ENCODE results near the gene HDAC8. TPM values are rescaled to one million over a fixed set of nuclear protein-coding genes. Genes with fewer than 3 reads are reported as not detected.

The HDAC8 gene
- total RNA-seq, 2 donors from 2014 or later, result 32.5 to 63.8 TPM

DNA sequence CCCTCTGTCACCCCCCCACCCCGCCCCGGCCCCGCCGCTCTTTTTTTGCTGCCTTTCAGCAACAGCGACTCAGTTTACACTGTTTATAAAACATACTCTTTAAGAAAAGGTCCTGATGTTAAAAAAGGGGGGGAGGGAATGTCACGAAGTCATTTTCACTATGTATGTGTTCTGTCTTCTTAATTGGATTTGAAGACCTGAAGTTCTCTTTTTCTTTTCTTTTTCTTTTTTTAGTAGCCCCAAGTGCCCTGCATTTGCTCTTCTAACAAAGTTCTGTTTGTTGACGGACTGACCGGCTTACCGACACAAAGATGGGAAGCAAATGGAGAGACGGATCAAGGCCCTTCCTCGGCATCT lies 264.5 kb downstream of the HDAC8 start:
- H3K27ac ChIP-seq, result no peak overlapping the region
- ATAC-seq (ENCODE audit: insufficient number of reproducible peaks, low FRiP score, low read depth), result no peak
- no peak for DNase-seq (ENCODE audit: low spot score)
- H3K4me3 ChIP-seq, result peak overlapping the region; percentile 74
- TF ChIP-seq, protein P1, sequence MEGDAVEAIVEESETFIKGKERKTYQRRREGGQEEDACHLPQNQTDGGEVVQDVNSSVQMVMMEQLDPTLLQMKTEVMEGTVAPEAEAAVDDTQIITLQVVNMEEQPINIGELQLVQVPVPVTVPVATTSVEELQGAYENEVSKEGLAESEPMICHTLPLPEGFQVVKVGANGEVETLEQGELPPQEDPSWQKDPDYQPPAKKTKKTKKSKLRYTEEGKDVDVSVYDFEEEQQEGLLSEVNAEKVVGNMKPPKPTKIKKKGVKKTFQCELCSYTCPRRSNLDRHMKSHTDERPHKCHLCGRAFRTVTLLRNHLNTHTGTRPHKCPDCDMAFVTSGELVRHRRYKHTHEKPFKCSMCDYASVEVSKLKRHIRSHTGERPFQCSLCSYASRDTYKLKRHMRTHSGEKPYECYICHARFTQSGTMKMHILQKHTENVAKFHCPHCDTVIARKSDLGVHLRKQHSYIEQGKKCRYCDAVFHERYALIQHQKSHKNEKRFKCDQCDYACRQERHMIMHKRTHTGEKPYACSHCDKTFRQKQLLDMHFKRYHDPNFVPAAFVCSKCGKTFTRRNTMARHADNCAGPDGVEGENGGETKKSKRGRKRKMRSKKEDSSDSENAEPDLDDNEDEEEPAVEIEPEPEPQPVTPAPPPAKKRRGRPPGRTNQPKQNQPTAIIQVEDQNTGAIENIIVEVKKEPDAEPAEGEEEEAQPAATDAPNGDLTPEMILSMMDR (IDR thresholded peaks at IDR 0.05), result no peak
- H3K36me3 ChIP-seq, result no peaks in the 10 kb centered on the region
- H3K9me3 ChIP-seq, result no peaks in the 10 kb centered on the region
- H3K27me3 ChIP-seq (replicated peaks; ENCODE audit: insufficient read depth), result no peaks in the 10 kb centered on the region
- H3K4me1 ChIP-seq (ENCODE audit: control insufficient read depth in 1 of 2, low read depth in 2 of 2), result peaks cover 5 to 35% of the 10 kb centered on the region in 2 donors

- ATAC-seq (ENCODE audit: insufficient number of reproducible peaks, low FRiP score, low read depth), result no peak
- Histone ChIP-seq H3K27ac (no peak overlapping the region), H3K4me3 (peak overlapping the region; percentile 74), H3K36me3 (no peaks in the 10 kb centered on the region), H3K9me3 (no peaks in the 10 kb centered on the region), H3K27me3 (replicated peaks; ENCODE audit: insufficient read depth) (no peaks in the 10 kb centered on the region), H3K4me1 (ENCODE audit: control insufficient read depth in 1 of 2, low read depth in 2 of 2) (peaks cover 5 to 35% of the 10 kb centered on the region in 2 donors)
- TF ChIP-seq, protein P1 (IDR thresholded peaks at IDR 0.05), result no peak
- DNase-seq (ENCODE audit: low spot score), result no peak
Measured at GRCh38 chrX:72307646-72308051, 265.0 kb downstream of the HDAC8 start.

DNA sequence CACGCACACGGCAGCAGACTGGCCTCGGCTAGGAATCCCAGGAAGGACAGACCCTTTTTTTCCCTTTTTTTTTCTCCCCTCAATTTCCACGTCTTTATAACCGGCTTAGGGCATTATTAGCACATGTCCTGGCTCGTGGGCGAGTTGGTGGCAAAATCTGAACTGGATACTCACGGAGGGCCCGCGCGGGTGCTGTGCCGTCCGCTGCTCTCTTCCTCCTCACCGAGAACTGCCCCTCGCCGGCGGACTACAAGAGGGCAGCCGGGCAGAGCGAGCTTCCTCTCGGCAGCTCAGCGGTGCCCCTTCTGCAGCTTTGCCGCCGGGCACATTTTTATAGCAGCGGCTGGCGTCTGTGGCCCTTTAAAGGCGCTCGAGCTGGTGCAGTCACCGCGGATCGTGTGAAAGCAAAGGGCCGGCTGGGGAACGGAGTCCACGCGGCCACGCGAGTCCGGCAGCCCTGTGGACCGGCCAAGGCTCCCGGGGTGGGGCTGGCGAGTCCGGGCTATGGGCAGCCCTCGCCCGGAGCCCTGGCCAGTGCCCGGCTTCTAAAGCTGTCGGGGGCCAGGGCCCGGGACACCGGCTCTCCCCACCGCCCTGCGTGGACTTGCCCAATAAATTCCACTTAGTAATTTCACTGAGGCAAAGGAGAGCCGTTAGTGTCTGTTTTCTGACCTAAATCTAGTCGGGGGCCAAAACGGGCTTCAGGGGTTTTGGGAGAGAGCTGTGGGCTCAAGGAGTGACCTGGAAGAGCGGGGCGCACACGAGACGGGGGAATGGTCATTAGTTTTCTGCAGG lies 265.6 kb downstream of the HDAC8 start:
- peaks cover 5 to 35% of the 10 kb centered on the region in 2 donors for H3K4me1 ChIP-seq (ENCODE audit: control insufficient read depth in 1 of 2, low read depth in 2 of 2)
- ATAC-seq (ENCODE audit: insufficient number of reproducible peaks, low FRiP score, low read depth), result no peak
- peak overlapping the region; percentile 74 for H3K4me3 ChIP-seq
- TF ChIP-seq, protein P1 (IDR thresholded peaks at IDR 0.05), result no peak
- no peaks in the 10 kb centered on the region for H3K27me3 ChIP-seq (replicated peaks; ENCODE audit: insufficient read depth)
- DNase-seq (ENCODE audit: low spot score), result peak; percentile 4
- no peak overlapping the region for H3K27ac ChIP-seq
- H3K9me3 ChIP-seq, result no peaks in the 10 kb centered on the region
- no peaks in the 10 kb centered on the region for H3K36me3 ChIP-seq

DNA sequence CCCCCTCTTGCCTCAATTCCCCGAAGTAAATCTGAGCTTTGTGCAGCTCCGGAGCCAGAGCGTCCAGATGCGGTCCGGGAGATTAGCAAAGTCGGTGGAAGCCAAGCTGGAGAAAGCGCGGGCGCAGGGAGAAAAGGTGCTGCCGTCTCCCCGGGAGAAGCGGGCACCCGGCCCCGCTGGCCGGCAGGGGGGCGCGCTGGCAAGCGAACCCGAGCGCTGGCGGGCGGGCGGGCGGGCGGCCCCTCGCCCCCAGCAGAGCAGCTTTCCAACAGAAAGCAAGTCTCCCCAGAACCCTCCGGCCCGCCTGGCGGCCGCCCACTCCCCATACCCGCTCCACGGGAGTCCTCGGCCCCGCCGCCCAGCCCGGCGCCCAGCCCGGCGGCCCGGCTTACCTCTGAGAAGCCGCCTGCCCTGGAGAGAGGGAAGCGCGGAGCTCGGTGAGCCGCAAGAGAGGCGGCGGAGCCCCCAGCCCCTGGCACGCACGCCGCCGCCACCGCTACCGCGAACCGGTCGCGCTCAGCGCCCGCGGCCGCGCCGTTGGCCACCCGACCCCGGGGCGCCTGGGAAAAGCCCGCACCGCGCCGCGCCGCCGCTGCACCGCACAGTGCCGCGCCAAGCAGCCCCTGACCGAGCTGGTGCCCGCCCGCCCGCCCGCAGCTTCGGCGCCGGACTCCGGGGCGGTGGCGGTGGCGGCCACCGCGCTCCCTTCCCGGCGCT lies 266.4 kb downstream of the HDAC8 start:
- Histone ChIP-seq H3K4me1 (ENCODE audit: control insufficient read depth in 1 of 2, low read depth in 2 of 2) (peaks cover 5 to 35% of the 10 kb centered on the region in 2 donors), H3K4me3 (peak overlapping the region; percentile 74), H3K36me3 (no peaks in the 10 kb centered on the region), H3K9me3 (no peaks in the 10 kb centered on the region), H3K27me3 (replicated peaks; ENCODE audit: insufficient read depth) (no peaks in the 10 kb centered on the region), H3K27ac (no peak overlapping the region)
- ATAC-seq (ENCODE audit: insufficient number of reproducible peaks, low FRiP score, low read depth) (no peak), DNase-seq (ENCODE audit: low spot score) (no peak)
- TF ChIP-seq, protein P1 (IDR thresholded peaks at IDR 0.05), result no peak

- Histone ChIP-seq H3K27ac (no peak within 1 kb of the TSS), H3K27me3 (replicated peaks; ENCODE audit: insufficient read depth) (no peaks in the 10 kb centered on the region), H3K4me1 (ENCODE audit: control insufficient read depth in 1 of 2, low read depth in 2 of 2) (peaks cover 5 to 35% of the 10 kb centered on the region in 2 donors), H3K36me3 (no peaks in the 10 kb centered on the region), H3K9me3 (no peaks in the 10 kb centered on the region), H3K4me3 (peak within 1 kb of the TSS; percentile 74)
- DNase-seq (ENCODE audit: low spot score), result no peak
- ATAC-seq (ENCODE audit: insufficient number of reproducible peaks, low FRiP score, low read depth), result no peak
- TF ChIP-seq, protein P1 (IDR thresholded peaks at IDR 0.05), result no peak
Measured at GRCh38 chrX:72305286-72306084, 267.2 kb downstream of the HDAC8 start, which contains the start of gene CITED1. Gene CITED1 (minus strand): TSS chrX:72305914. CDS start chrX:72302869, 3,045 bp downstream.

Measured in thoracic aorta (tissue), 2 donors.